Upper lobe of left lung (tissue), 6 donors: ENCODE results near the gene CCND3. TPM values are rescaled to one million over a fixed set of nuclear protein-coding genes. Genes with fewer than 3 reads are reported as not detected.

Source experiments
- ATAC-seq, 2 donors: fragments of 200-7000 bp; cut with Tn5 transposase; one replicate each; pipeline ENCODE4 v1.9.1; 2022; ENCODE audit warnings: mild to moderate bottlenecking in 2 of 2, moderate library complexity in 2 of 2; ENCODE audit not compliant: low FRiP score in 2 of 2
- DNase-seq, 2 donors: peaks; one replicate each; pipeline ENCODE4 v3.0.0-alpha.2; 2019 to 2020
- H3K27ac ChIP-seq, 4 donors: fragments of 200-600 bp; sonication (generic); one replicate each; pipeline ENCODE4 v1.5.1; 2016 to 2019
- H3K27me3 ChIP-seq, 4 donors: fragments of 200-600 bp; sonication (generic); one replicate each; pipeline ENCODE4 v1.5.1; 2017 to 2019
- H3K36me3 ChIP-seq, 4 donors: fragments of 200-600 bp; sonication (generic); one replicate each; pipeline ENCODE4 v1.5.1; 2016 to 2019
- H3K4me1 ChIP-seq, 4 donors: fragments of 200-600 bp; sonication (generic); one replicate each; pipeline ENCODE4 v1.5.1; 2018 to 2019
- H3K4me3 ChIP-seq, 4 donors: fragments of 200-600 bp; sonication (generic); one replicate each; pipeline ENCODE4 v1.5.1; 2017 to 2019; ENCODE audit warnings: mild to moderate bottlenecking in 2 of 4, moderate library complexity in 1 of 4
- H3K9me3 ChIP-seq, 4 donors: fragments of 200-600 bp; sonication (generic); one replicate each; pipeline ENCODE4 v1.5.1; 2018 to 2019
- CTCF ChIP-seq, 6 experiments: fragments of 450-650 bp in 4 of 6; fragments of 200-600 bp in 2 of 6; sonication (generic) in 2 of 6; IDR thresholded peaks; one replicate each; pipeline ENCODE4 v1.5.1; 2016 to 2019; ENCODE audit warnings: antibody characterized with exemption in 6 of 6
- EP300 ChIP-seq, 4 donors: sonication (generic); formaldehyde crosslinking; IDR thresholded peaks; one replicate each; pipeline ENCODE4 v1.5.1; 2017; ENCODE audit warnings: antibody characterized with exemption in 4 of 4, control low read depth in 2 of 4
- POLR2A ChIP-seq, 4 donors: fragments of 450-650 bp; IDR thresholded peaks; one replicate each; pipeline ENCODE4 v1.5.1; 2016 to 2017; ENCODE audit warnings: antibody characterized with exemption in 4 of 4, mild to moderate bottlenecking in 2 of 4
- POLR2AphosphoS5 ChIP-seq, 2 donors: sonication (generic); formaldehyde crosslinking; IDR thresholded peaks; one replicate each; pipeline ENCODE4 v1.5.1; 2017; ENCODE audit warnings: antibody characterized with exemption in 2 of 2
- WGBS, 2 donors: methylation state at CpG; one replicate each; pipeline ENCODE4 v1.1.5; 2017 to 2018; 5-methylcytosine and 5-hydroxymethylcytosine counted together
- total RNA-seq, 6 donors: library from RNA; depleted of rRNA in 4 of 6; stranded (reverse); fragments of >200 nt in 4 of 6; gene quantifications; one replicate each; pipeline versions ENCODE4 v1.1.0 to v1.2.1, GENCODE V29; 2016 to 2021
- donor health status: DM: no; HTN: no; CAD: no; lungs with moderate emphysema.
- donor health status: DM: no; HTN: yes; CAD: no; lungs with severe emphysema.

CCND3 gene
- total RNA-seq, 6 donors from 2014 or later, result 138 to 305 (median 211) TPM

GRCh38 chr6:41966961-41967311 lies 25.3 kb upstream of the CCND3 start:
- TF ChIP-seq EP300 (IDR thresholded peaks at IDR 0.05), result no peak
- no peak for TF ChIP-seq CTCF (IDR thresholded peaks at IDR 0.05)
- TF ChIP-seq POLR2A (IDR thresholded peaks at IDR 0.05), result no peak
- TF ChIP-seq POLR2AphosphoS5 (IDR thresholded peaks at IDR 0.05), result no peak
- H3K4me1 ChIP-seq, result peaks cover 31 to 63% (median 39%) of the 10 kb centered on the region in 4 donors
- H3K27ac ChIP-seq, result peak overlapping the region; percentile 48 to 65 (median 64)
- WGBS, 2 donors, result 32 to 50% methylated on average over 4 of the region's 4 CpGs
- no peaks in the 10 kb centered on the region for H3K9me3 ChIP-seq
- ATAC-seq, result no peak
- no peaks in the 10 kb centered on the region for H3K27me3 ChIP-seq
- DNase-seq, result peak in 1 of 2 donors; percentile 20
- no peaks in the 10 kb centered on the region for H3K36me3 ChIP-seq
- no peak overlapping the region for H3K4me3 ChIP-seq

- Histone ChIP-seq H3K27ac (peak overlapping the region in 3 of 4 donors; percentile 48 to 64 (median 63)), H3K9me3 (no peaks in the 10 kb centered on the region), H3K36me3 (no peaks in the 10 kb centered on the region), H3K27me3 (no peaks in the 10 kb centered on the region), H3K4me1 (peaks cover 31 to 67% (median 39%) of the 10 kb centered on the region in 4 donors), H3K4me3 (no peak overlapping the region)
- DNase-seq, result peak in 1 of 2 donors; percentile 4
- WGBS, 2 donors, result 93 to 94% methylated on average over 4 of the region's 5 CpGs
- TF ChIP-seq EP300 (IDR thresholded peaks at IDR 0.05) (no peak), POLR2AphosphoS5 (IDR thresholded peaks at IDR 0.05) (no peak), CTCF (IDR thresholded peaks at IDR 0.05) (no peak), POLR2A (IDR thresholded peaks at IDR 0.05) (no peak)
- no peak for ATAC-seq
These were observed 24.8 kb upstream of the CCND3 start for GRCh38 chr6:41966214-41966920.

GRCh38 chr6:41965429-41966213 lies 24.0 kb upstream of the CCND3 start:
- no peak overlapping the region for H3K4me3 ChIP-seq
- no peaks in the 10 kb centered on the region for H3K36me3 ChIP-seq
- 71 to 79% methylated on average over 11 of the region's 11 CpGs for WGBS, 2 donors
- no peak overlapping the region for H3K27ac ChIP-seq
- DNase-seq (peak in 1 of 2 donors; percentile 10), ATAC-seq (no peak)
- peaks cover 27 to 64% (median 32%) of the 10 kb centered on the region in 4 donors for H3K4me1 ChIP-seq
- no peaks in the 10 kb centered on the region for H3K27me3 ChIP-seq
- H3K9me3 ChIP-seq, result no peaks in the 10 kb centered on the region
- TF ChIP-seq POLR2AphosphoS5 (IDR thresholded peaks at IDR 0.05), result no peak
- TF ChIP-seq POLR2A (IDR thresholded peaks at IDR 0.05), result no peak
- TF ChIP-seq CTCF (IDR thresholded peaks at IDR 0.05), result no peak

- ATAC-seq, result no peak
- Histone ChIP-seq H3K27me3 (no peaks in the 10 kb centered on the region), H3K9me3 (no peaks in the 10 kb centered on the region), H3K4me1 (peaks cover 14 to 51% (median 21%) of the 10 kb centered on the region in 4 donors), H3K4me3 (no peak overlapping the region), H3K36me3 (no peaks in the 10 kb centered on the region), H3K27ac (no peak overlapping the region)
- WGBS, 2 donors, result 72 to 94% methylated on average over 2 of the region's 2 CpGs
- DNase-seq, result peak in 1 of 2 donors; percentile 22
- no peak for TF ChIP-seq POLR2A (IDR thresholded peaks at IDR 0.05)
- TF ChIP-seq CTCF (IDR thresholded peaks at IDR 0.05), result no peak
- TF ChIP-seq EP300 (IDR thresholded peaks at IDR 0.05), result no peak
- TF ChIP-seq POLR2AphosphoS5 (IDR thresholded peaks at IDR 0.05), result no peak
These were observed 22.7 kb upstream of the CCND3 start for GRCh38 chr6:41964201-41964887.
